IMR-90 (cell line): ENCODE data around the gene RPTOR. TPM values are rescaled to one million over a fixed set of nuclear protein-coding genes. Genes with fewer than 3 reads are reported as not detected.

Experiments
- ATAC-seq: fragments of 200-7000 bp; cut with Tn5 transposase; 2 replicates; pipeline ENCODE4 v1.9.1; 2020; ENCODE audit warnings: low read depth, mild to moderate bottlenecking, moderate library complexity
- BruUV-seq: library from RNA; stranded (reverse); fragments of 400-500 nt; replicated peaks from 2 replicates; lab custom pipeline; 2021; lab: Mats Ljungman, UMichigan
- CTCF ChIA-PET: fragments of 300-600 bp; formaldehyde crosslinking; extraction: SDS; loops from one replicate; lab custom pipeline; 2021; ENCODE audit warnings: antibody characterized with exemption; lab: Yijun Ruan, JAX
- POLR2A ChIA-PET: fragments of 300-600 bp; sonication (Branson Sonifier 250); formaldehyde crosslinking; loops from one replicate; lab custom pipeline; 2022; ENCODE audit warnings: antibody characterized with exemption; ENCODE audit not compliant: unreplicated experiment; lab: Charles Lee
- DNase-seq: peaks from one replicate; pipeline ENCODE4 v3.0.0; 2013
- H2AFZ ChIP-seq: replicated peaks from 2 replicates; pipeline ENCODE3; 2013; ENCODE audit warnings: low read length, mild to moderate bottlenecking; ENCODE audit not compliant: poor library complexity
- H2AK5ac ChIP-seq: 2 replicates; pipeline ENCODE4 v1.6.1; 2013; ENCODE audit warnings: low read depth, low read length, inconsistent platforms
- H2AK9ac ChIP-seq: replicated peaks from 2 replicates; pipeline ENCODE3; 2013; ENCODE audit warnings: mild to moderate bottlenecking, low read depth, low read length, moderate library complexity; ENCODE audit not compliant: poor library complexity
- H2BK120ac ChIP-seq: 2 replicates; pipeline ENCODE4 v1.6.1; 2013; ENCODE audit warnings: low read depth, low read length, inconsistent platforms
- H2BK15ac ChIP-seq: 3 replicates; pipeline ENCODE4 v1.6.1; 2013; ENCODE audit warnings: low read depth, low read length, inconsistent platforms
- H2BK20ac ChIP-seq: 2 replicates; pipeline ENCODE4 v1.6.1; 2013; ENCODE audit warnings: low read depth, mild to moderate bottlenecking, inconsistent platforms, low read length, moderate library complexity
- H2BK5ac ChIP-seq: 2 replicates; pipeline ENCODE4 v1.6.1; 2013; ENCODE audit warnings: mild to moderate bottlenecking, low read depth, low read length, inconsistent platforms; ENCODE audit not compliant: poor library complexity, severe bottlenecking
- H3K14ac ChIP-seq: replicated peaks from 2 replicates; pipeline ENCODE4 v1.6.1; 2013; ENCODE audit warnings: low read depth, low read length, inconsistent platforms
- H3K18ac ChIP-seq: 2 replicates; pipeline ENCODE4 v1.6.1; 2013; ENCODE audit warnings: low read depth, low read length, control low read depth
- H3K23ac ChIP-seq: 2 replicates; pipeline ENCODE4 v1.6.1; 2013; ENCODE audit warnings: low read depth, low read length, inconsistent platforms
- H3K27ac ChIP-seq: 2 replicates; pipeline ENCODE4 v1.5.1; 2013; ENCODE audit warnings: mild to moderate bottlenecking, control low read depth, low read length; ENCODE audit not compliant: insufficient read depth
- H3K27me3 ChIP-seq: 2 replicates; pipeline ENCODE4 v1.6.1; 2013; ENCODE audit warnings: low read length; ENCODE audit not compliant: control insufficient read depth, insufficient read depth
- H3K36me3 ChIP-seq: 2 replicates; pipeline ENCODE4 v1.6.1; 2013; ENCODE audit warnings: low read length, mixed read lengths; ENCODE audit not compliant: control insufficient read depth, insufficient read depth
- H3K4ac ChIP-seq: 2 replicates; pipeline ENCODE4 v1.6.1; 2013; ENCODE audit warnings: low read depth, low read length, inconsistent platforms
- H3K4me1 ChIP-seq: 2 replicates; pipeline ENCODE4 v1.6.1; 2013; ENCODE audit warnings: low read length, mixed read lengths; ENCODE audit not compliant: control insufficient read depth, insufficient read depth
- H3K4me2 ChIP-seq: 2 replicates; pipeline ENCODE4 v1.6.1; 2013; ENCODE audit warnings: low read depth, mild to moderate bottlenecking, control low read depth, low read length, moderate library complexity
- H3K4me3 ChIP-seq: 2 replicates; pipeline ENCODE4 v1.5.1; 2013; ENCODE audit warnings: low read depth, mild to moderate bottlenecking, control low read depth, low read length, moderate library complexity; ENCODE audit not compliant: insufficient read depth
- H3K56ac ChIP-seq: 2 replicates; pipeline ENCODE4 v1.6.1; 2013; ENCODE audit warnings: low read length, inconsistent platforms; ENCODE audit not compliant: insufficient read depth; ENCODE audit errors: extremely low read depth
- H3K79me1 ChIP-seq, 2 experiments: 2 replicates each; pipeline ENCODE4 v1.6.1; 2013; ENCODE audit warnings: low read length in 2 of 2, inconsistent platforms in 1 of 2, low read depth in 1 of 2
- H3K9ac ChIP-seq: 2 replicates; pipeline ENCODE4 v1.6.1; 2013; ENCODE audit warnings: low read depth, low read length, control low read depth
- H3K9me1 ChIP-seq: 2 replicates; pipeline ENCODE4 v1.6.1; 2013; ENCODE audit warnings: low read length, inconsistent platforms; ENCODE audit not compliant: insufficient read depth
- H3K9me3 ChIP-seq: 2 replicates; pipeline ENCODE4 v1.6.1; 2013; ENCODE audit warnings: low read length; ENCODE audit not compliant: control insufficient read depth, insufficient read depth
- H4K20me1 ChIP-seq: 2 replicates; pipeline ENCODE4 v1.6.1; 2013; ENCODE audit warnings: low read length, inconsistent platforms; ENCODE audit not compliant: insufficient read depth
- H4K5ac ChIP-seq: 2 replicates; pipeline ENCODE4 v1.6.1; 2013; ENCODE audit warnings: mild to moderate bottlenecking, low read depth, low read length, control low read depth
- H4K8ac ChIP-seq, 2 experiments: 2 replicates each; pipeline ENCODE4 v1.6.1; 2013; ENCODE audit warnings: low read depth in 2 of 2, low read length in 2 of 2, control low read depth in 1 of 2, inconsistent platforms in 1 of 2
- H4K91ac ChIP-seq: 2 replicates; pipeline ENCODE4 v1.6.1; 2013; ENCODE audit warnings: low read depth, low read length, inconsistent platforms; ENCODE audit not compliant: insufficient read depth
- CHD1 ChIP-seq: IDR thresholded peaks from 2 replicates; pipeline ENCODE4 v1.6.1; 2012; ENCODE audit warnings: low read depth, low read length, improper control_type of control experiment
- ELK1 ChIP-seq: fragments of 150-350 bp; IDR thresholded peaks from 2 replicates; pipeline ENCODE4 v1.6.1; 2016; ENCODE audit warnings: low read depth, mild to moderate bottlenecking, low read length, moderate library complexity, borderline replicate concordance
- WGBS, 2 experiments: methylation state at CpG; one replicate each; pipeline versions ENCODE4 v1.1.5 to v1.1.7; 2013; ENCODE audit warnings: missing lambda C conversion rate in 2 of 2; ENCODE audit not compliant: insufficient read length in 1 of 2; ENCODE audit errors: extremely low coverage in 2 of 2; 5-methylcytosine and 5-hydroxymethylcytosine counted together
- dilution Hi-C: fragments of 300-500 bp; cut with HindIII; formaldehyde crosslinking; loops from one replicate; pipeline ENCODE4 v1.14.3; 2018; ENCODE audit warnings: low sequenced_read_pairs; ENCODE audit not compliant: unreplicated experiment
- in situ Hi-C: fragments of 300-500 bp; cut with MboI; formaldehyde crosslinking; loops from 3 replicates; pipeline ENCODE4 v1.14.3; 2019; ENCODE audit warnings: low sequenced_read_pairs, inconsistent platforms, mixed read lengths
- intact Hi-C: fragments of 100-400 bp; cut with micrococcal nuclease; formaldehyde crosslinking; loops from 2 replicates; pipeline ENCODE4 v1.10.0; 2022
- polyA plus RNA-seq, 3 experiments: library from polyadenylated mRNA; depleted of rRNA; stranded (reverse); fragments of >200 nt; gene quantifications; 2 replicates each; pipeline ENCODE4 v1.2.3, GENCODE V29; 2012; ENCODE audit warnings: low replicate concordance in 1 of 3
- total RNA-seq: library from RNA; depleted of rRNA; stranded (reverse); fragments of >200 nt; gene quantifications from 2 replicates; pipeline ENCODE4 v1.2.3, GENCODE V29; 2012

RPTOR gene
- total and polyA plus RNA-seq, 2 of the 4 experiments (the other 2 are of a cell fraction): 10.8 to 14.7 TPM

- ChIA-PET CTCF (no interaction called here), POLR2A (no interaction called here)
- Histone ChIP-seq H2BK20ac (no peak overlapping the region), H2AFZ (no peak overlapping the region), H2AK9ac (no peak overlapping the region), H3K9ac (no peak overlapping the region), H3K14ac (no peak overlapping the region), H3K4me2 (no peak overlapping the region), H4K8ac (no peak overlapping the region; a peak in 1 of 4 replicates), H4K5ac (no peak overlapping the region), H3K27ac (no peak overlapping the region), H2BK15ac (0 out of 3 replicates have a peak overlapping the region, but pooled peaks have one; percentile 35), H3K9me3 (no peaks in the 10 kb centered on the region), H3K27me3 (no peaks in the 10 kb centered on the region), H3K79me1 (peaks cover 0 to 16% of the 10 kb centered on the region in 2 experiments; a peak in 3 of 4 replicates), H3K4me3 (no peak overlapping the region), H3K36me3 (peaks cover 5% of the 10 kb centered on the region), H4K91ac (no peak overlapping the region), H2AK5ac (no peak overlapping the region), H2BK120ac (no peak overlapping the region), H2BK5ac (no peak overlapping the region), H3K9me1 (peaks cover 8% of the 10 kb centered on the region), H4K20me1 (no peaks in the 10 kb centered on the region), H3K4me1 (peaks cover 7% of the 10 kb centered on the region), H3K23ac (no peak overlapping the region), H3K4ac (no peak overlapping the region), H3K56ac (no peak overlapping the region), H3K18ac (no peak overlapping the region)
- no peak for DNase-seq
- intact Hi-C loops: no loop called here
- no peak for TF ChIP-seq ELK1
- TF ChIP-seq CHD1: no peak
- dilution Hi-C loops: no loop called here
- ATAC-seq: no peak
- no TSS peak for BruUV-seq
- 80% methylated on average over 1 of the region's 11 CpGs; no CpG with 5 or more reads in 1 of the 2 experiments for WGBS, 2 experiments
- in situ Hi-C loops: no loop called here
Observed at GRCh38 chr17:80839026-80839345, 294.3 kb downstream of the RPTOR start.
